BE2C (cell line): Measurements from ENCODE around the gene FAM32A.

Experiments used
- DNase-seq: peaks from one replicate; pipeline ENCODE4 v3.0.0-alpha.2; 2020
- H3K27me3 ChIP-seq: fragments of 250-450 bp; sonication (Bioruptor Pico); 2 replicates; pipeline ENCODE4 v1.5.1; 2020; ENCODE audit warnings: mild to moderate bottlenecking
- H3K36me3 ChIP-seq: fragments of 250-450 bp; sonication (Bioruptor Pico); 2 replicates; pipeline ENCODE4 v1.5.1; 2020; ENCODE audit warnings: mild to moderate bottlenecking
- H3K4me1 ChIP-seq: fragments of 250-450 bp; sonication (Bioruptor Pico); 2 replicates; pipeline ENCODE4 v1.5.1; 2020
- H3K4me3 ChIP-seq: 2 replicates; pipeline ENCODE4 v1.5.1; 2011; ENCODE audit warnings: low read depth, low read length
- H3K9me3 ChIP-seq: fragments of 250-450 bp; sonication (Bioruptor Pico); 2 replicates; pipeline ENCODE4 v1.5.1; 2020
- CTCF ChIP-seq: IDR thresholded peaks from 2 replicates; pipeline ENCODE4 v1.5.1; 2012; ENCODE audit warnings: mild to moderate bottlenecking, low read depth, low read length

The FAM32A gene

GRCh38 chr19:16222806-16223205 lies 37.6 kb downstream of the FAM32A start:
- peaks cover 7% of the 10 kb centered on the region for H3K9me3 ChIP-seq

GRCh38 chr19:16223746-16224145 lies 38.5 kb downstream of the FAM32A start:
- Histone ChIP-seq H3K4me3 (no peak overlapping the region), H3K36me3 (peaks cover 70% of the 10 kb centered on the region), H3K27me3 (no peaks in the 10 kb centered on the region), H3K4me1 (no peaks in the 10 kb centered on the region), H3K9me3 (peaks cover 7% of the 10 kb centered on the region)
- DNase-seq = no peak
- TF ChIP-seq CTCF = no peak

More at GRCh38 chr19:16222806-16223205, 37.6 kb downstream of the FAM32A start:
- Histone ChIP-seq H3K27me3 (no peaks in the 10 kb centered on the region), H3K36me3 (peaks cover 68% of the 10 kb centered on the region), H3K4me3 (no peak overlapping the region), H3K4me1 (no peaks in the 10 kb centered on the region)
- no peak for DNase-seq
- TF ChIP-seq CTCF = no peak

- TF ChIP-seq CTCF = no peak
- Histone ChIP-seq H3K4me3 (no peak overlapping the region), H3K9me3 (peaks cover 7% of the 10 kb centered on the region), H3K36me3 (peaks cover 75% of the 10 kb centered on the region), H3K4me1 (no peaks in the 10 kb centered on the region), H3K27me3 (no peaks in the 10 kb centered on the region)
- no peak for DNase-seq
Measured at GRCh38 chr19:16224293-16225045, 39.3 kb downstream of the FAM32A start.

- no peak for TF ChIP-seq CTCF
- H3K4me3 ChIP-seq = no peak overlapping the region
- peaks cover 6% of the 10 kb centered on the region for H3K9me3 ChIP-seq
- peaks cover 64% of the 10 kb centered on the region for H3K36me3 ChIP-seq
- H3K27me3 ChIP-seq = no peaks in the 10 kb centered on the region
- no peak for DNase-seq
- no peaks in the 10 kb centered on the region for H3K4me1 ChIP-seq
Measured at GRCh38 chr19:16225279-16226183, 40.3 kb downstream of the FAM32A start.

- H3K9me3 ChIP-seq = peaks cover 3% of the 10 kb centered on the region; the same call in 1 of the 2 replicates
- no peaks in the 10 kb centered on the region for H3K27me3 ChIP-seq
- no peak overlapping the region for H3K4me3 ChIP-seq
- no peak for DNase-seq
- TF ChIP-seq CTCF = no peak
- no peaks in the 10 kb centered on the region for H3K4me1 ChIP-seq
- H3K36me3 ChIP-seq = peaks cover 58% of the 10 kb centered on the region
Measured at GRCh38 chr19:16226184-16226591, 41.0 kb downstream of the FAM32A start.
